HepG2 (cell line): ENCODE measurements around the gene PDZD8.

Source experiments
- EZH2 ChIP-seq: conservative IDR thresholded peaks from 2 replicates; pipeline ENCODE4 v1.6.1; 2012; ENCODE audit warnings: mild to moderate bottlenecking, low read depth, low read length, moderate library complexity
- HDAC2 ChIP-seq: sonication (generic); formaldehyde crosslinking; IDR thresholded peaks from 2 replicates; pipeline ENCODE4 v1.4.0; 2020; ENCODE audit warnings: missing genetic modification reagents
- HNRNPK ChIP-seq: fragments of 200-400 bp; formaldehyde crosslinking; IDR thresholded peaks from 2 replicates; pipeline ENCODE4 v1.6.1; 2018; ENCODE audit warnings: low read length, low read depth, moderate library complexity, mild to moderate bottlenecking; ENCODE audit not compliant: poor library complexity, severe bottlenecking
- KLF16 ChIP-seq, 2 experiments: sonication (generic) in 1 of 2; formaldehyde crosslinking in 1 of 2; IDR thresholded peaks; 2 replicates each; pipeline versions ENCODE4 v1.6.1 to v1.8.0; 2016 to 2023; ENCODE audit warnings: missing genetic modification reagents in 2 of 2, missing compliant biosample characterization in 1 of 2
- POLR2A ChIP-seq, 2 experiments: IDR thresholded peaks; 2 replicates each; pipeline ENCODE4 v1.6.1; 2011; ENCODE audit warnings: low read depth in 2 of 2, low read length in 2 of 2, mild to moderate bottlenecking in 1 of 2, moderate library complexity in 1 of 2; ENCODE audit not compliant: insufficient read depth in 1 of 2
- SOX6 ChIP-seq, 2 experiments: fragments of 450-650 bp in 1 of 2; sonication (generic) in 1 of 2; formaldehyde crosslinking in 1 of 2; IDR thresholded peaks; 2 replicates each; pipeline versions ENCODE4 v1.4.0 to v1.6.1; 2017 to 2020; ENCODE audit warnings: antibody characterized with exemption in 1 of 2, mild to moderate bottlenecking in 1 of 2, missing genetic modification reagents in 1 of 2
- TCF12 ChIP-seq, 2 experiments: fragments of 450-650 bp in 1 of 2; sonication (generic) in 1 of 2; formaldehyde crosslinking in 1 of 2; IDR thresholded peaks; 2 replicates each; pipeline versions ENCODE4 v1.6.1 to v1.8.0; 2017 to 2022; ENCODE audit warnings: antibody characterized with exemption in 1 of 2, mild to moderate bottlenecking in 1 of 2, missing genetic modification reagents in 1 of 2, moderate library complexity in 1 of 2
- ZFP90 ChIP-seq: sonication (generic); formaldehyde crosslinking; IDR thresholded peaks from 2 replicates; pipeline ENCODE4 v1.8.0; 2022; ENCODE audit warnings: missing genetic modification reagents, mild to moderate bottlenecking, inconsistent platforms, borderline replicate concordance
- ZNF136 ChIP-seq: sonication (generic); formaldehyde crosslinking; IDR thresholded peaks from 2 replicates; pipeline ENCODE4 v1.8.1; 2022; ENCODE audit warnings: low read depth, mild to moderate bottlenecking, moderate library complexity, missing genetic modification reagents
- ZNF282 ChIP-seq: fragments of 450-650 bp; IDR thresholded peaks from 2 replicates; pipeline ENCODE4 v1.6.1; 2018; ENCODE audit not compliant: partially characterized antibody
- ZNF496 ChIP-seq: sonication (generic); formaldehyde crosslinking; IDR thresholded peaks from 2 replicates; pipeline ENCODE4 v1.8.1; 2023; ENCODE audit warnings: mild to moderate bottlenecking, moderate library complexity, missing genetic modification reagents; ENCODE audit not compliant: insufficient replicate concordance
- TF ChIP-seq, protein P1 (sequence below): sonication (generic); formaldehyde crosslinking; IDR thresholded peaks from 2 replicates; pipeline ENCODE4 v1.4.0; 2020; ENCODE audit warnings: mild to moderate bottlenecking, missing genetic modification reagents
- TF ChIP-seq, protein P2 (sequence below): sonication (generic); formaldehyde crosslinking; IDR thresholded peaks from 2 replicates; pipeline ENCODE4 v1.5.0; 2020; ENCODE audit warnings: mild to moderate bottlenecking, missing genetic modification reagents, moderate library complexity

DNA sequence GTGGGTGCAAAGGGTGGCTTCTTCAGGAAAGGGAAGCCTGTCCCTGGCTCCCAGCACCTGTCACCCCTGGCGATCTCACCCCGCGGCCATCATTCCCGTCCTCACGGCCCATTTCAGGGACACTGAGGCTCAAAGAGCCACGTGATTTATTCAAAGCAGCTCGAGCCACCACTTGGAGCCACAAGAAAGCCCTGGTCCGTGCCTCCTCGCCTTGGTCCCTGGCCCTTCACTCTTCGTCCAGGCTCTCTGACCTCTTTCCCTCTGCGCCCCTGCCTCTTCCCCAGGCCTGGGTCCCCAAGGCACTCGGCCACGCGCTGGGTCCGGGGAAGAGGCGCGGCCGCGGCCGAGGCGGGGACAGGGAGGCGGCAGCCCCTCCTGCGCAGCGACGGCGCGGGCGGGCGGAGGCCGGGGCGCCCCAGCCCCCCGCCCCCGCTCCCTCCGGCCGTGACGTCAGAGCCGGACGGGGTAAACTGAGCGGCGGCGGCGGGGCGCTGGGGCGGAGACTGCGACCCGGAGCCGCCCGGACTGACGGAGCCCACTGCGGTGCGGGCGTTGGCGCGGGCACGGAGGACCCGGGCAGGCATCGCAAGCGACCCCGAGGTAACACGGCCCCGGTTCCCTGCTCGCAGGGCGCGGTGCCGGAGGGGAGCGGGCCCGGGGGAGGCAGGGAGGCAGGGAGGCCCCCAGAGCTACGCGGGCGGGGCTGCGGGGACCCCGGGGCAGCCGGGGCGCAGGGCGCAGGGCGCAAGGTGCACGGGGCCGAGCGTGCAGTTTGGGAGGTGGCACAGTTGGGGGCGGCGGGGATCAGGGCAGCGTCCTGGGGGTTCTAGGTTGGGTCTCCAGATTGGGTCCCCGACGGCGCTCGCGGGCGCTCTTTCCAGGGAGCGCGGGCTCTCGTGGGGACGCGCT, 134.4 kb downstream of the PDZD8 start, which contains the start of gene SLC18A2:
- no peak for TF ChIP-seq ZFP90 (CRISPR knock-in tag)
- no peak for TF ChIP-seq EZH2
- no peak for TF ChIP-seq HDAC2 (CRISPR knock-in tag)
- TF ChIP-seq, protein P1, sequence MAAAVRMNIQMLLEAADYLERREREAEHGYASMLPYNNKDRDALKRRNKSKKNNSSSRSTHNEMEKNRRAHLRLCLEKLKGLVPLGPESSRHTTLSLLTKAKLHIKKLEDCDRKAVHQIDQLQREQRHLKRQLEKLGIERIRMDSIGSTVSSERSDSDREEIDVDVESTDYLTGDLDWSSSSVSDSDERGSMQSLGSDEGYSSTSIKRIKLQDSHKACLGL (CRISPR knock-in tag) = no peak
- no peak for TF ChIP-seq ZNF496
- no peak for TF ChIP-seq KLF16 (CRISPR knock-in tag; IDR thresholded peaks at IDR 0.05)
- TF ChIP-seq HNRNPK = no peak
- TF ChIP-seq TCF12 (IDR thresholded peaks at IDR 0.05) = no peak
- no peak for TF ChIP-seq TCF12 (CRISPR knock-in tag; IDR thresholded peaks at IDR 0.05)
- TF ChIP-seq ZNF282 = no peak
- TF ChIP-seq, protein P2, sequence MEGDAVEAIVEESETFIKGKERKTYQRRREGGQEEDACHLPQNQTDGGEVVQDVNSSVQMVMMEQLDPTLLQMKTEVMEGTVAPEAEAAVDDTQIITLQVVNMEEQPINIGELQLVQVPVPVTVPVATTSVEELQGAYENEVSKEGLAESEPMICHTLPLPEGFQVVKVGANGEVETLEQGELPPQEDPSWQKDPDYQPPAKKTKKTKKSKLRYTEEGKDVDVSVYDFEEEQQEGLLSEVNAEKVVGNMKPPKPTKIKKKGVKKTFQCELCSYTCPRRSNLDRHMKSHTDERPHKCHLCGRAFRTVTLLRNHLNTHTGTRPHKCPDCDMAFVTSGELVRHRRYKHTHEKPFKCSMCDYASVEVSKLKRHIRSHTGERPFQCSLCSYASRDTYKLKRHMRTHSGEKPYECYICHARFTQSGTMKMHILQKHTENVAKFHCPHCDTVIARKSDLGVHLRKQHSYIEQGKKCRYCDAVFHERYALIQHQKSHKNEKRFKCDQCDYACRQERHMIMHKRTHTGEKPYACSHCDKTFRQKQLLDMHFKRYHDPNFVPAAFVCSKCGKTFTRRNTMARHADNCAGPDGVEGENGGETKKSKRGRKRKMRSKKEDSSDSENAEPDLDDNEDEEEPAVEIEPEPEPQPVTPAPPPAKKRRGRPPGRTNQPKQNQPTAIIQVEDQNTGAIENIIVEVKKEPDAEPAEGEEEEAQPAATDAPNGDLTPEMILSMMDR = no peak
- TF ChIP-seq POLR2A (IDR thresholded peaks at IDR 0.05; ENCODE audit: insufficient read depth in 1 of 2, low read depth in 2 of 2, low read length in 2 of 2) = no peak
- TF ChIP-seq ZNF136 = no peak
- TF ChIP-seq SOX6 (IDR thresholded peaks at IDR 0.05) = no peak
- TF ChIP-seq SOX6 (CRISPR knock-in tag; IDR thresholded peaks at IDR 0.05) = no peak
